Stimulated activated CD8-positive, alpha-beta memory T cell treated with anti-CD3 and anti-CD28 coated beads, Interleukin-7, amount 100 ng/mL, for 4 hours (primary cell): ENCODE results near the gene ZSWIM6.

ENCODE experiments used
- DNase-seq, 2 donors: peaks; one replicate each; pipeline ENCODE4 v3.0.0-alpha.2; 2020; ENCODE audit warnings: low read depth in 2 of 2

The ZSWIM6 gene

GRCh38 chr5:61307191-61307590, 24.9 kb upstream of the ZSWIM6 start:
- no peak for DNase-seq

- DNase-seq, result no peak
These were observed 24.4 kb upstream of the ZSWIM6 start for GRCh38 chr5:61307611-61308010.

DNA sequence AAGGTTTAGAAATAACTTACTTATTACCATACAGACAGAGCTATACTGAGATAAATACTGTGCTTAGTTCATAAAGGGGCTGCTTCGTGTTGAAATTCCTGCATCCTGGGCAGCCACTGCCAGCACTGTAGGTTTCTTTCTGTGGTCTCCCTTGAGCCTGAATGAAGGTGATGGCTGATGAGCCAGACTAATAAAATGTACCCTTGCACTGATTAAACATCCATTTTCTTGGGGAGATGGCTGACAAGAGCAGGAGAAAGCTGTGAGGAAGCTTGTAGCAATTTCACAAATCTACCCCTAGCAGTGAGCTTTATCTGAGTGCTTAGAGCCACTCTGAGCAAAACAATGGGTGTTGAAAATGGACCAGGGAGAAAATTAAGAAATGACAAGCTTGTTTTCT, 23.3 kb upstream of the ZSWIM6 start:
- DNase-seq, result no peak

DNA sequence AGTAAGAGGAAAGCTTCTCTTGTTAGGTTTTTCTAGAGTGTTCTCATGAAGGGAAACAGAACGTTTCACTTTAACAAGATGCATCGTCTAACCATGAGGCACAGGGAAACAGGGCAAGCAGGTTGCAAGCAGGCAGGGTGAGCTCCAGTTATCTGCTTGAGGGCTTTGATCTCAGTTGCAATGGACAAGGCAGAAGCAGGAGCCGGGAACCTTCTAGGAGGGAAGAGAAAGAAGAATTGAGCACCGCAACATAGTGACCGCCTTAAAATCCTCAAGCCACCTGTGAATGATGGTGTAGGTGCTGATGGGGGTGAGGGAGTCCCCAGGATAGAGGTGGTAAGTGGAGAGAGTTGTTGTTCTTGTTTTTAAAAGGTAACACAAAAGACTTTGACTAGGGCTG, 22.9 kb upstream of the ZSWIM6 start:
- no peak for DNase-seq

- DNase-seq, result no peak
These were observed 20.9 kb upstream of the ZSWIM6 start for GRCh38 chr5:61311056-61311610.

DNA sequence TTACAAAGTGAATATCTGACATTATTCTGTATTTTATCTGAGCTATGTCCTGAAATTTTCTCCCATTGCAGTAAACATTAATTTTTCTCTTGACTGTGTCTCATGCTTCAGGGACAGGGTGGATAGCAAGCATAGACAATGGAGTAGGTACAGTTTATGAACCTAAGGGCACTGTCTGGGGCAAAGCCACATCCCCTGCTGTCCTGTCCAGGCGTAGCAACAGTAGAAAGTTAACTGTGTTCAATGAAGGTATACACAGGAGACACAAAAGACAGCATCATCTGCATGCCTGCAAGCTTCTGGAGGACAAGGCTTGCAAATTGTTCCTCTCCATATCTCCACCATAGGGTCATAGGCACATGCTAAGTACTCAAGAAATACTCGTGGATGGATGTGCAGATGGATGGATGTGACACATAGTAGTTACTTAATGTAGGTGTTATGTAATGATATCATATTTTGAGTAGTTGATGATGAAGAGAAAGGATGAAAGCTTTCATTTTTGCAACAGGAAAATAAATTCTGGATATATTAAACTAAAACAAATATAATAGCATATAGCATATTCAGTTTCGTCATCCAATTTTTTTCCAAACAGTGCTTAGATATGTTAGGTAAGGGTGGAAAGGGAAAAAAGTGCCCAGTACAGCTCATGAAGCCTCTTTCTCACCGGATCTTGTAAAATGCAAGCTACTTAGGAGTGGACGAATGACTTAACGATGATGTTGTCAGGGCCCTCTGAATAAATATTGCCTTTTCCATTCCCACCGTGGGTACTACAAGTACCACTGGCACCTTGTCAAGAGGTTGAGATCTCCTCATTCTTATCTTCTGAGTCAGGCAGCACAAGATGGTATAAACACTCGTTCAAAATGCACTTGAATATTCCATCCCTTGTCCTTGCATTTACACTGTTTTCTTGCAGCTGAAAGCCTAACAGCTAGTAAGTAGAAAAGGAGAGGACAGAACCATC, 19.9 kb upstream of the ZSWIM6 start:
- no peak for DNase-seq

GRCh38 chr5:61313960-61314681, 17.9 kb upstream of the ZSWIM6 start:
- DNase-seq, result no peak

- no peak for DNase-seq
These were observed 13.7 kb upstream of the ZSWIM6 start for GRCh38 chr5:61318376-61318775.

DNA sequence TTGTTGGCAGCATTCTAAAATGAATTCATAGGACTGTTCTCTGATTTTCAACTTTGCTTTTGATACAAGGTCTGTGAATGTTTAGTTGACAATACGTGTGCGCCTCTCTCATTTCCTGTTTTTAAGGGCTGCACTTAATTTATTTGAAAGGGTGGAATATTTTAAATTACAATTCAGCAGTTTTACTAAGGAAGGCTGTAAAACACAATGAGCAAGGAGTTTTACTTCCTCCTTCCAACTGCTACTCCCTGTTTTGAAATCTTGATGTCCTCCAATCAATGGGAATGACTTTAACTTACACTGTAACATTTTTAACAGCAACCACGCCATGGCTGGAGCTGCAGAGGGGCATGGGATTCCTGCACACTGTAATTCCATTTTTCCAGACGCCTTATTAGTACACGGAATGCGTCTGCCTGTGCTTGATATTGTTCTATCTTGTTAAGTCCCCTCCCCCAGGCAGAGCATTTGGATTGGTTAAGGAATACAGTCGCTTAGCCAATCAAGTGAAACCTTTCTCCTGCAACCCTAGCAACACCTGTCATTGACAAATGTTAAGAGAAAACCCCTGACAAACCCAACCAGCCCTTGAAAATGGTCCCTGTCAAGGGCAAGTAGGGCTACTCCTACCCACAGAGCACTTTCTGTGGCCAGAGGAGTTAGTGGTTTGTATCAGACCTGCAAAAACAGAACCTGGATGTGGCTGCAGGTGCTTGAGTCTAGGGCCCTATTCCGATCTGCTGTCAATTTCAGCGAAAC, 12.5 kb upstream of the ZSWIM6 start:
- DNase-seq, result no peak

GRCh38 chr5:61320860-61321259, 11.2 kb upstream of the ZSWIM6 start:
- DNase-seq, result no peak

DNA sequence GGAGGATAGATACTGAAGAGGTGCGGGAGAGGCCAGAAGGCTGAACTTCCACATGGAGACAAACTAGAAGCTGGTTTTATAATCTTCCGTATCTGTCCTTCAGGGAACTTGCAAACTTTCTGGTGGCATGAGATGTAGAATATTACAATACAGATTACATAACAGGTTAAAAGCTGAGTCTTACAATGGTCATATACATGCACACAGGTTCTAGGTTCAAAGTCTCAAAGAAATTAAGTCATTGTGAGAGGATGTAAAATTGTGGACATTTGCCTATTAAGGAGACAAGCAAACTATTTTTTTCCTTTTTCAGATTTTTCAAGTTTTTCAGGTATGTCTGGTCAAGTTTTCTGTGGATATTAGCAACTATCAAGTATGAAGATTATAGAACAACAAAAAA, 10.4 kb upstream of the ZSWIM6 start:
- DNase-seq, result no peak

DNA sequence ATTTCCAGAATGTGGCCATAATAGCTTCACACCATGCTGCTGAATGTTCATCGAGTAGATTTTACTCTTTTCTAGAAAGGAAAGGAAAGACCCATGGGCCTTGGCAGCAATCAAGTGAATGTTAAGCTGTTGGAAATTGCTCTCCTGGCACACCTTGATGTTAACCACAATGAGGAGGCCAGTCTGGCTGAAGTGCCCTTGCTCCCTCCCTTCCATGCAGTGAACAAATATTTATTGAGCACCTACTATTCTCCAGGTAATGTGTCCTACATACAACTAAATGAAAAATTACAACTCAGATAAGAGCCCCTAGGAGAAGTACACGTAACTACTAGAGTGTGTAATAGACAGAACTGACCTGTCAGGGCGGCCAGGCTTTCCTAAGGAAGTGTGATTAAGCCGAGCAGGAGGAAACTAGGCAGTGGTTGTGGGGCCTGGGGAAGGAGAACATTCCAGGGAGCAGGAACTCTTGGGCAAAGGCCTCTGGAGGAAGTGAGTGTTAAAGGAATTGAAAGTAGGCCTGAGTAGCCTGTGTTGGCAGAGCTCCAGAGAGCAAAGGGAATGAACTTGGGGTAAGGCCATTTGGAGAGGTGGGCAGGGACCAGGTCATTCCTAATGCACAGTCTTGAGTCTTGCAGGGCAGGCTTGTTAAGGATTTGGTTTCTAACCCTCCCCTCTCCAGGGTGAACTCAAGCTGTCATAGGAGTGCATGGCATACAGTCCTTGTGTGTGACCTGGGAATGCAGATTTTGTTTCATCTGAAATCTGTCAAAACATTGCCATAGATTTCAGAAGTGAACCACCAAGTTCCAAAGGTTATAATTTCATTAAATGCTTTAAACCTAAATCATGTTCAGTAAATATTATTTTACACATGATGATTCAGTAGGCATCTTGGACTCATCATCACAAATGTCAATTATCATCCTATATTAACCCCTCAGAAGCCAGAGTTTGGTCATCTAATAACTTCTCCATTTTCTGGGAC, 9.0 kb upstream of the ZSWIM6 start:
- no peak for DNase-seq

DNA sequence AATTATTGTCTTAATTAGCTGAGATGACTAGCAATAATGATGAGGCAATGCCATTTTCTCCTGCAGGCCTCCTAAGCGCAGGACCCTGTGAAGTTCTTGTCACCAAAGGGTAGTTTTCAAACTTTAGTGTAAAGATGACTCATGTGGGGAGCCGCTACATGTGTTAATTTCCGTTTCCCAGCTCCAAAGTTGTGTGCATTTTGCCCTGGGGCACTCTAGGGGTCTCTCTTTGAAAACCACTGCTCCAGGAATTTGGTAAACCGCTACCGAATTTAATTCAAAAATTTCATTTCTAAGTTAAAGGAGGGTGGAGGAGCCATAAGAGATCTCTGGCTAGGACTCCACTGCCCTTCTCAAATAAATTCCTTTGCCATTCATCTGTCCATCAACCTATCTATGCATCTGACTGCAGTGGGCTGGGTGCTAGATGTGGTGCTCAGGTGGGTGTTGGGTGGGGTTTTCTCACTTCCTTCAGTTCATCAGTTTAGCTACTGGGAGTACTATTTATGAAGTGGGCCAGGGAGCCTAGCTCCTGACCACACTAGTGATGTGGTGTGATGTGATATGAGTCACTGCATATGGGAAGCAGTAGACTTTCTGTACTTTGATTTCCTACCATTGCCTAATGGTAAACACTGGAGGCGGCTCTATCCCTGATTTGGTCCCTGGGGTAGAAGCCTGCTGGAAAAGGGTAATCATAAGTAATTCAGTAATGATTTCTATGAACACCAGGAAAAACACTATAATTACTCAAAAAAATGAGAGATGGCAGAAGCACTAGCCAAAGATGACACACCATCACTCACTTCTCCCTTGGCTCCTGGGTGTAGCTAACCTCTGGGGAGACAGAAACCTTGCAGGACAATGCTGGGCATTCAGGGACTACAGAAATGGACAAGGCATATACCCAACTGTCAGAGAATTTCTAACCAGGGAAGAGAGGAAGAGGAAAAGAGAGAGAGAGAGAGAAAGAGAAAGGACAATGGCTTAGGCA, 4.0 kb upstream of the ZSWIM6 start:
- DNase-seq, result peak in 1 of 2 donors; percentile 8

GRCh38 chr5:61328791-61329549, 3.1 kb upstream of the ZSWIM6 start:
- no peak for DNase-seq

GRCh38 chr5:61329550-61330128, 2.4 kb upstream of the ZSWIM6 start:
- peak in 1 of 2 donors; percentile 14 for DNase-seq

GRCh38 chr5:61330341-61330844, 1.7 kb upstream of the ZSWIM6 start:
- peak in 1 of 2 donors; percentile 6 for DNase-seq

- DNase-seq, result peak in 1 of 2 donors; percentile 71
These were observed 1.1 kb upstream of the ZSWIM6 start for GRCh38 chr5:61330845-61331406.

- peak in 1 of 2 donors; percentile 29 for DNase-seq
These were observed 296 bp downstream of the ZSWIM6 start for GRCh38 chr5:61332358-61332749.
